Adrenal gland (tissue), 5 donors: Measurements from ENCODE around the gene MORN5.

Source experiments
- CTCF ChIP-seq, 6 experiments: fragments of 450-650 bp in 4 of 6; fragments of 200-600 bp in 2 of 6; sonication (generic) in 1 of 6; IDR thresholded peaks; 1 replicate in 5 of 6; 2 replicates in 1 of 6; pipeline versions ENCODE4 v1.5.1 to v1.8.0; 2016 to 2021; ENCODE audit warnings: antibody characterized with exemption in 6 of 6, mild to moderate bottlenecking in 2 of 6, moderate library complexity in 1 of 6
- POLR2A ChIP-seq, 2 donors: fragments of 450-650 bp; IDR thresholded peaks; one replicate each; pipeline ENCODE4 v1.6.1; 2017; ENCODE audit warnings: antibody characterized with exemption in 2 of 2, mild to moderate bottlenecking in 2 of 2, moderate library complexity in 1 of 2
- donor health status: DM: no; HTN: no; CAD: no.

GRCh38 chr9:122138560-122139268 lies 21.0 kb upstream of the MORN5 start:
- TF ChIP-seq CTCF (IDR thresholded peaks at IDR 0.05): no peak
- no peak for TF ChIP-seq POLR2A (IDR thresholded peaks at IDR 0.05)
